IMR-90 (cell line): ENCODE measurements around the gene KCTD13. TPM values are rescaled to one million over a fixed set of nuclear protein-coding genes. Genes with fewer than 3 reads are reported as not detected.

Experiments used
- ATAC-seq: fragments of 200-7000 bp; cut with Tn5 transposase; 2 replicates; pipeline ENCODE4 v1.9.1; 2020; ENCODE audit warnings: low read depth, mild to moderate bottlenecking, moderate library complexity
- BruUV-seq: library from RNA; stranded (reverse); fragments of 400-500 nt; replicated peaks from 2 replicates; lab custom pipeline; 2021; lab: Mats Ljungman, UMichigan
- CTCF ChIA-PET: fragments of 300-600 bp; formaldehyde crosslinking; extraction: SDS; loops from one replicate; lab custom pipeline; 2021; ENCODE audit warnings: antibody characterized with exemption; lab: Yijun Ruan, JAX
- POLR2A ChIA-PET: fragments of 300-600 bp; sonication (Branson Sonifier 250); formaldehyde crosslinking; loops from one replicate; lab custom pipeline; 2022; ENCODE audit warnings: antibody characterized with exemption; ENCODE audit not compliant: unreplicated experiment; lab: Charles Lee
- DNase-seq: peaks from one replicate; pipeline ENCODE4 v3.0.0; 2013
- H2AFZ ChIP-seq: replicated peaks from 2 replicates; pipeline ENCODE3; 2013; ENCODE audit warnings: low read length, mild to moderate bottlenecking; ENCODE audit not compliant: poor library complexity
- H2AK5ac ChIP-seq: 2 replicates; pipeline ENCODE4 v1.6.1; 2013; ENCODE audit warnings: low read depth, low read length, inconsistent platforms
- H2AK9ac ChIP-seq: replicated peaks from 2 replicates; pipeline ENCODE3; 2013; ENCODE audit warnings: mild to moderate bottlenecking, low read depth, low read length, moderate library complexity; ENCODE audit not compliant: poor library complexity
- H2BK120ac ChIP-seq: 2 replicates; pipeline ENCODE4 v1.6.1; 2013; ENCODE audit warnings: low read depth, low read length, inconsistent platforms
- H2BK15ac ChIP-seq: 3 replicates; pipeline ENCODE4 v1.6.1; 2013; ENCODE audit warnings: low read depth, low read length, inconsistent platforms
- H2BK20ac ChIP-seq: 2 replicates; pipeline ENCODE4 v1.6.1; 2013; ENCODE audit warnings: low read depth, mild to moderate bottlenecking, inconsistent platforms, low read length, moderate library complexity
- H2BK5ac ChIP-seq: 2 replicates; pipeline ENCODE4 v1.6.1; 2013; ENCODE audit warnings: mild to moderate bottlenecking, low read depth, low read length, inconsistent platforms; ENCODE audit not compliant: poor library complexity, severe bottlenecking
- H3K14ac ChIP-seq: replicated peaks from 2 replicates; pipeline ENCODE4 v1.6.1; 2013; ENCODE audit warnings: low read depth, low read length, inconsistent platforms
- H3K18ac ChIP-seq: 2 replicates; pipeline ENCODE4 v1.6.1; 2013; ENCODE audit warnings: low read depth, low read length, control low read depth
- H3K23ac ChIP-seq: 2 replicates; pipeline ENCODE4 v1.6.1; 2013; ENCODE audit warnings: low read depth, low read length, inconsistent platforms
- H3K27ac ChIP-seq: 2 replicates; pipeline ENCODE4 v1.5.1; 2013; ENCODE audit warnings: mild to moderate bottlenecking, control low read depth, low read length; ENCODE audit not compliant: insufficient read depth
- H3K27me3 ChIP-seq: 2 replicates; pipeline ENCODE4 v1.6.1; 2013; ENCODE audit warnings: low read length; ENCODE audit not compliant: control insufficient read depth, insufficient read depth
- H3K36me3 ChIP-seq: 2 replicates; pipeline ENCODE4 v1.6.1; 2013; ENCODE audit warnings: low read length, mixed read lengths; ENCODE audit not compliant: control insufficient read depth, insufficient read depth
- H3K4ac ChIP-seq: 2 replicates; pipeline ENCODE4 v1.6.1; 2013; ENCODE audit warnings: low read depth, low read length, inconsistent platforms
- H3K4me1 ChIP-seq: 2 replicates; pipeline ENCODE4 v1.6.1; 2013; ENCODE audit warnings: low read length, mixed read lengths; ENCODE audit not compliant: control insufficient read depth, insufficient read depth
- H3K4me2 ChIP-seq: 2 replicates; pipeline ENCODE4 v1.6.1; 2013; ENCODE audit warnings: low read depth, mild to moderate bottlenecking, control low read depth, low read length, moderate library complexity
- H3K4me3 ChIP-seq: 2 replicates; pipeline ENCODE4 v1.5.1; 2013; ENCODE audit warnings: low read depth, mild to moderate bottlenecking, control low read depth, low read length, moderate library complexity; ENCODE audit not compliant: insufficient read depth
- H3K56ac ChIP-seq: 2 replicates; pipeline ENCODE4 v1.6.1; 2013; ENCODE audit warnings: low read length, inconsistent platforms; ENCODE audit not compliant: insufficient read depth; ENCODE audit errors: extremely low read depth
- H3K79me1 ChIP-seq, 2 experiments: 2 replicates each; pipeline ENCODE4 v1.6.1; 2013; ENCODE audit warnings: low read length in 2 of 2, inconsistent platforms in 1 of 2, low read depth in 1 of 2
- H3K9ac ChIP-seq: 2 replicates; pipeline ENCODE4 v1.6.1; 2013; ENCODE audit warnings: low read depth, low read length, control low read depth
- H3K9me1 ChIP-seq: 2 replicates; pipeline ENCODE4 v1.6.1; 2013; ENCODE audit warnings: low read length, inconsistent platforms; ENCODE audit not compliant: insufficient read depth
- H3K9me3 ChIP-seq: 2 replicates; pipeline ENCODE4 v1.6.1; 2013; ENCODE audit warnings: low read length; ENCODE audit not compliant: control insufficient read depth, insufficient read depth
- H4K20me1 ChIP-seq: 2 replicates; pipeline ENCODE4 v1.6.1; 2013; ENCODE audit warnings: low read length, inconsistent platforms; ENCODE audit not compliant: insufficient read depth
- H4K5ac ChIP-seq: 2 replicates; pipeline ENCODE4 v1.6.1; 2013; ENCODE audit warnings: mild to moderate bottlenecking, low read depth, low read length, control low read depth
- H4K8ac ChIP-seq, 2 experiments: 2 replicates each; pipeline ENCODE4 v1.6.1; 2013; ENCODE audit warnings: low read depth in 2 of 2, low read length in 2 of 2, control low read depth in 1 of 2, inconsistent platforms in 1 of 2
- H4K91ac ChIP-seq: 2 replicates; pipeline ENCODE4 v1.6.1; 2013; ENCODE audit warnings: low read depth, low read length, inconsistent platforms; ENCODE audit not compliant: insufficient read depth
- BHLHE40 ChIP-seq: fragments of 150-350 bp; IDR thresholded peaks from 2 replicates; pipeline ENCODE4 v1.6.1; 2016; ENCODE audit warnings: mild to moderate bottlenecking, low read depth, low read length
- CEBPB ChIP-seq: IDR thresholded peaks from 2 replicates; pipeline ENCODE4 v1.6.1; 2012; ENCODE audit warnings: low read depth, low read length, improper control_type of control experiment
- CHD1 ChIP-seq: IDR thresholded peaks from 2 replicates; pipeline ENCODE4 v1.6.1; 2012; ENCODE audit warnings: low read depth, low read length, improper control_type of control experiment
- FOS ChIP-seq: fragments of 150-350 bp; IDR thresholded peaks from 2 replicates; pipeline ENCODE4 v1.6.1; 2016; ENCODE audit warnings: low read depth, low read length
- MAFK ChIP-seq: IDR thresholded peaks from 2 replicates; pipeline ENCODE4 v1.6.1; 2012; ENCODE audit warnings: low read depth, low read length, improper control_type of control experiment
- MAZ ChIP-seq: IDR thresholded peaks from 2 replicates; pipeline ENCODE4 v1.6.1; 2012; ENCODE audit warnings: low read depth, mild to moderate bottlenecking, low read length, improper control_type of control experiment, moderate library complexity, borderline replicate concordance
- MXI1 ChIP-seq: IDR thresholded peaks from 2 replicates; pipeline ENCODE4 v1.6.1; 2012; ENCODE audit warnings: low read depth, mild to moderate bottlenecking, low read length, moderate library complexity, borderline replicate concordance
- NFE2L2 ChIP-seq: fragments of 150-350 bp; IDR thresholded peaks from 2 replicates; pipeline ENCODE4 v1.6.1; 2016; ENCODE audit warnings: low read depth, mild to moderate bottlenecking, low read length
- POLR2A ChIP-seq: IDR thresholded peaks from 2 replicates; pipeline ENCODE4 v1.6.1; 2012; ENCODE audit warnings: mild to moderate bottlenecking, low read depth, low read length
- RAD21 ChIP-seq: IDR thresholded peaks from 2 replicates; pipeline ENCODE4 v1.6.1; 2012; ENCODE audit warnings: low read length, improper control_type of control experiment
- RCOR1 ChIP-seq: IDR thresholded peaks from 2 replicates; pipeline ENCODE4 v1.6.1; 2012; ENCODE audit warnings: mild to moderate bottlenecking, low read length, improper control_type of control experiment; ENCODE audit not compliant: insufficient replicate concordance
- RFX5 ChIP-seq: IDR thresholded peaks from 2 replicates; pipeline ENCODE4 v1.8.0; 2012; ENCODE audit warnings: low read depth, mild to moderate bottlenecking, low read length, moderate library complexity
- SMC3 ChIP-seq: fragments of 150-350 bp; IDR thresholded peaks from 2 replicates; pipeline ENCODE4 v1.6.1; 2016; ENCODE audit warnings: low read depth, mild to moderate bottlenecking, antibody characterized with exemption, low read length, moderate library complexity
- USF2 ChIP-seq: fragments of 150-350 bp; IDR thresholded peaks from 2 replicates; pipeline ENCODE4 v1.6.1; 2017; ENCODE audit warnings: mild to moderate bottlenecking, antibody characterized with exemption, low read length, low read depth
- WGBS, 2 experiments: methylation state at CpG; one replicate each; pipeline versions ENCODE4 v1.1.5 to v1.1.7; 2013; ENCODE audit warnings: missing lambda C conversion rate in 2 of 2; ENCODE audit not compliant: insufficient read length in 1 of 2; ENCODE audit errors: extremely low coverage in 2 of 2; 5-methylcytosine and 5-hydroxymethylcytosine counted together
- dilution Hi-C: fragments of 300-500 bp; cut with HindIII; formaldehyde crosslinking; loops from one replicate; pipeline ENCODE4 v1.14.3; 2018; ENCODE audit warnings: low sequenced_read_pairs; ENCODE audit not compliant: unreplicated experiment
- in situ Hi-C: fragments of 300-500 bp; cut with MboI; formaldehyde crosslinking; loops from 3 replicates; pipeline ENCODE4 v1.14.3; 2019; ENCODE audit warnings: low sequenced_read_pairs, inconsistent platforms, mixed read lengths
- intact Hi-C: fragments of 100-400 bp; cut with micrococcal nuclease; formaldehyde crosslinking; loops from 2 replicates; pipeline ENCODE4 v1.10.0; 2022
- polyA plus RNA-seq, 3 experiments: library from polyadenylated mRNA; depleted of rRNA; stranded (reverse); fragments of >200 nt; gene quantifications; 2 replicates each; pipeline ENCODE4 v1.2.3, GENCODE V29; 2012; ENCODE audit warnings: low replicate concordance in 1 of 3
- total RNA-seq: library from RNA; depleted of rRNA; stranded (reverse); fragments of >200 nt; gene quantifications from 2 replicates; pipeline ENCODE4 v1.2.3, GENCODE V29; 2012
- TF ChIP-seq, protein P1 (sequence below): fragments of 150-350 bp; IDR thresholded peaks from 2 replicates; pipeline ENCODE4 v1.6.1; 2016; ENCODE audit warnings: low read depth, mild to moderate bottlenecking, low read length, moderate library complexity, borderline replicate concordance
- TF ChIP-seq, protein P2 (sequence below): conservative IDR thresholded peaks from 2 replicates; pipeline ENCODE4 v1.5.1; 2012; ENCODE audit warnings: mild to moderate bottlenecking, low read depth, low read length, improper control_type of control experiment

KCTD13 gene
- total and polyA plus RNA-seq, 2 of the 4 experiments (the other 2 are of a cell fraction): 4.1 to 20.7 TPM

DNA sequence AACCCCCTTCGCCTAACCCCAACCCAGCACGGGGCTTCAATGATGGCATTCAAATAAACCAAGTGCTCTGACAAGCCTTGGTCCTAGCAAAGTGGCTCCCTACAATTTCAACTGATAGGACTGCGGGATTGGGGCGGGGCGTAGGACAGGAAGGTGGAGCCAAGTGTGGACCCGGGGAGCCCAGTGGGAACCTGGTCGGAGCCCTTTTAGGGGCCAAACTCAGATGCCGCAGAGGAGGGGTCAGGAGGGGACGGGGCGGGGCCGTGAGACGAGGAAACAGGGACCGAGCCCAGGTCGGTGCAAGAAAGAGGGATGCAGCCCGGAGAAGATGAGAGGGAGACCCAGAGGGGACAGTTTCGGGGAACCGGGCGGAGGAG, 49.8 kb downstream of the KCTD13 start:
- H3K27ac ChIP-seq: no peak overlapping the region
- H3K9me3 ChIP-seq: no peaks in the 10 kb centered on the region
- no peak overlapping the region for H3K18ac ChIP-seq
- intact Hi-C loops (no loop called here), dilution Hi-C loops (no loop called here), in situ Hi-C loops (no loop called here)
- H3K9me1 ChIP-seq: no peaks in the 10 kb centered on the region
- CTCF ChIA-PET: no interaction called here
- no peak overlapping the region for H3K4ac ChIP-seq
- no peak overlapping the region for H2BK120ac ChIP-seq
- H2BK5ac ChIP-seq: no peak overlapping the region
- H4K91ac ChIP-seq: no peak overlapping the region
- H4K8ac ChIP-seq: no peak overlapping the region
- no peak overlapping the region for H3K9ac ChIP-seq
- no peak overlapping the region for H3K23ac ChIP-seq
- no peak overlapping the region for H2AK5ac ChIP-seq
- no peak overlapping the region for H2AK9ac ChIP-seq
- H2BK15ac ChIP-seq: no peak overlapping the region
- no peak overlapping the region for H3K14ac ChIP-seq
- no TSS peak for BruUV-seq
- ATAC-seq (peak; percentile 33), DNase-seq (no peak)
- H3K4me1 ChIP-seq: no peaks in the 10 kb centered on the region
- no peak for TF ChIP-seq CHD1
- TF ChIP-seq, protein P1, sequence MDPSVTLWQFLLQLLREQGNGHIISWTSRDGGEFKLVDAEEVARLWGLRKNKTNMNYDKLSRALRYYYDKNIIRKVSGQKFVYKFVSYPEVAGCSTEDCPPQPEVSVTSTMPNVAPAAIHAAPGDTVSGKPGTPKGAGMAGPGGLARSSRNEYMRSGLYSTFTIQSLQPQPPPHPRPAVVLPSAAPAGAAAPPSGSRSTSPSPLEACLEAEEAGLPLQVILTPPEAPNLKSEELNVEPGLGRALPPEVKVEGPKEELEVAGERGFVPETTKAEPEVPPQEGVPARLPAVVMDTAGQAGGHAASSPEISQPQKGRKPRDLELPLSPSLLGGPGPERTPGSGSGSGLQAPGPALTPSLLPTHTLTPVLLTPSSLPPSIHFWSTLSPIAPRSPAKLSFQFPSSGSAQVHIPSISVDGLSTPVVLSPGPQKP: no peak
- TF ChIP-seq, protein P2, sequence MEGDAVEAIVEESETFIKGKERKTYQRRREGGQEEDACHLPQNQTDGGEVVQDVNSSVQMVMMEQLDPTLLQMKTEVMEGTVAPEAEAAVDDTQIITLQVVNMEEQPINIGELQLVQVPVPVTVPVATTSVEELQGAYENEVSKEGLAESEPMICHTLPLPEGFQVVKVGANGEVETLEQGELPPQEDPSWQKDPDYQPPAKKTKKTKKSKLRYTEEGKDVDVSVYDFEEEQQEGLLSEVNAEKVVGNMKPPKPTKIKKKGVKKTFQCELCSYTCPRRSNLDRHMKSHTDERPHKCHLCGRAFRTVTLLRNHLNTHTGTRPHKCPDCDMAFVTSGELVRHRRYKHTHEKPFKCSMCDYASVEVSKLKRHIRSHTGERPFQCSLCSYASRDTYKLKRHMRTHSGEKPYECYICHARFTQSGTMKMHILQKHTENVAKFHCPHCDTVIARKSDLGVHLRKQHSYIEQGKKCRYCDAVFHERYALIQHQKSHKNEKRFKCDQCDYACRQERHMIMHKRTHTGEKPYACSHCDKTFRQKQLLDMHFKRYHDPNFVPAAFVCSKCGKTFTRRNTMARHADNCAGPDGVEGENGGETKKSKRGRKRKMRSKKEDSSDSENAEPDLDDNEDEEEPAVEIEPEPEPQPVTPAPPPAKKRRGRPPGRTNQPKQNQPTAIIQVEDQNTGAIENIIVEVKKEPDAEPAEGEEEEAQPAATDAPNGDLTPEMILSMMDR: no peak
- no peak for TF ChIP-seq RAD21
- no peak for TF ChIP-seq BHLHE40
- no peak for TF ChIP-seq POLR2A
- TF ChIP-seq FOS: no peak
- TF ChIP-seq MAFK: no peak
- no peak for TF ChIP-seq USF2
- no peak for TF ChIP-seq RFX5
- no peak for TF ChIP-seq MAZ
- TF ChIP-seq NFE2L2: no peak
- TF ChIP-seq SMC3: no peak
- TF ChIP-seq CEBPB: no peak
- no peak for TF ChIP-seq MXI1
- no peak for TF ChIP-seq RCOR1
- peak overlapping the region; percentile 86 for H2AFZ ChIP-seq
- 13% methylated on average over 10 of the region's 18 CpGs; no CpG with 5 or more reads in 1 of the 2 experiments for whole genome bisulfite sequencing, 2 experiments
- POLR2A ChIA-PET: no interaction called here
- H3K36me3 ChIP-seq: no peaks in the 10 kb centered on the region; the same call in 1 of the 2 replicates
- peak overlapping the region; percentile 70 for H3K4me2 ChIP-seq
- no peaks in the 10 kb centered on the region for H3K79me1 ChIP-seq
- H4K5ac ChIP-seq: no peak overlapping the region
- no peak overlapping the region for H2BK20ac ChIP-seq
- no peak overlapping the region for H3K4me3 ChIP-seq
- H4K20me1 ChIP-seq: peaks cover 3% of the 10 kb centered on the region; the same call in 1 of the 2 replicates
- H3K56ac ChIP-seq: no peak overlapping the region
- H3K27me3 ChIP-seq: peaks cover 18% of the 10 kb centered on the region
